ENCODE measurements around the gene LSM7.

DNA sequence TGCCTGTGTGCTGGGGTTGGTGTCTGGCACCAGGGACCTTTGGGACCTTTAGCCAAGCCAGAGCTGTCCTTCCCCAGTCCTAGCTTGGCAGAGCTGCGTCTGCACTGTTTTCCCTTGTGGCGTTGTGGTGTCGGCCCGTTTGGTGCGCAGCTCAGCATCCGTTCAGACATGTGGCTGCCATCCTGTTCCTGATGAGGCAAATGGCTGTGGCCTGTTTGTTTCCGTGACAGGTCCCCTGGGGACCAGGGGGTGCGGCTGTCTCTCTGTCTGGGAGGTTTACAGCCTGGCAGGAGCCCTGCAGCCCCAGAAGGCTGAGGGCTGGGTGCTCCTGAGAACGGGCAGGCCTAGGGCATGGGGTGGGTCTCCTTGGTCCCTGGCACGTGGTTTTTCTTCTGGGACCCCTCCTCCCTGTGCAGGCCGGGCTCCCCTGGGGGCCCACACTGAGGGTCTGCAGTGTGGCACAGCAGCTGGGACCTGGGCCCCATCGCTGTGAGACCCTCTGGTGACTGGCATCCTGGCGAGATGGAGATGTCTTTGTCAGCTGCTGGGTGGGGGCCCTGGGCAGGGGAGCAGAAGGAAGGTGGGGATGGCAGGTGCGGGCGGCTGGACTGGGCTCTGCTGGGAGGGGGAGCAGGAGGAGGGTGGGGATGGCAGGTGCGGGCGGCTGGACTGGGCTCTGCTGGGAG, 4.1 kb upstream of the LSM7 start:
- TF ChIP-seq, protein P1, sequence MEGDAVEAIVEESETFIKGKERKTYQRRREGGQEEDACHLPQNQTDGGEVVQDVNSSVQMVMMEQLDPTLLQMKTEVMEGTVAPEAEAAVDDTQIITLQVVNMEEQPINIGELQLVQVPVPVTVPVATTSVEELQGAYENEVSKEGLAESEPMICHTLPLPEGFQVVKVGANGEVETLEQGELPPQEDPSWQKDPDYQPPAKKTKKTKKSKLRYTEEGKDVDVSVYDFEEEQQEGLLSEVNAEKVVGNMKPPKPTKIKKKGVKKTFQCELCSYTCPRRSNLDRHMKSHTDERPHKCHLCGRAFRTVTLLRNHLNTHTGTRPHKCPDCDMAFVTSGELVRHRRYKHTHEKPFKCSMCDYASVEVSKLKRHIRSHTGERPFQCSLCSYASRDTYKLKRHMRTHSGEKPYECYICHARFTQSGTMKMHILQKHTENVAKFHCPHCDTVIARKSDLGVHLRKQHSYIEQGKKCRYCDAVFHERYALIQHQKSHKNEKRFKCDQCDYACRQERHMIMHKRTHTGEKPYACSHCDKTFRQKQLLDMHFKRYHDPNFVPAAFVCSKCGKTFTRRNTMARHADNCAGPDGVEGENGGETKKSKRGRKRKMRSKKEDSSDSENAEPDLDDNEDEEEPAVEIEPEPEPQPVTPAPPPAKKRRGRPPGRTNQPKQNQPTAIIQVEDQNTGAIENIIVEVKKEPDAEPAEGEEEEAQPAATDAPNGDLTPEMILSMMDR (conservative IDR thresholded peaks at IDR 0.05; ENCODE audit: low read depth, low read length): no peak
- no peak for TF ChIP-seq EZH2 (IDR thresholded peaks at IDR 0.05; ENCODE audit: borderline replicate concordance, low read depth, low read length, poor library complexity, severe bottlenecking)
